HCT116 (cell line): ENCODE measurements around the gene B4GALNT3. TPM values are rescaled to one million over a fixed set of nuclear protein-coding genes. Genes with fewer than 3 reads are reported as not detected.

Experiments used
- ATAC-seq: fragments of 200-7000 bp; cut with Tn5 transposase; 2 replicates; pipeline ENCODE4 v1.9.1; 2020; ENCODE audit warnings: mild to moderate bottlenecking, moderate library complexity
- BruUV-seq: library from RNA; stranded (reverse); fragments of 400-500 nt; replicated peaks from 2 replicates; lab custom pipeline; 2021; lab: Mats Ljungman, UMichigan
- CTCF ChIA-PET: fragments of 300-600 bp; sonication (Branson Sonifier 250); formaldehyde crosslinking; loops from one replicate; lab custom pipeline; 2021; ENCODE audit warnings: antibody characterized with exemption; lab: Charles Lee
- POLR2A ChIA-PET: fragments of 300-600, 350-600 bp; sonication (Branson Sonifier 250); formaldehyde crosslinking; loops from one replicate; lab custom pipeline; 2021; ENCODE audit warnings: antibody characterized with exemption; lab: Charles Lee
- RAD21 ChIA-PET, 2 experiments: fragments of 300-600 bp; sonication (Branson Sonifier 250); formaldehyde crosslinking; loops; one replicate each; lab custom pipeline; 2023; ENCODE audit warnings: low total read pairs in 2 of 2; ENCODE audit not compliant: uncharacterized antibody in 2 of 2, unreplicated experiment in 2 of 2, low non-redundant PET in 1 of 2; lab: Charles Lee
- DNase-seq: peaks from one replicate; pipeline ENCODE4 v3.0.0-alpha.2; 2010; ENCODE audit warnings: low read depth, low spot score
- H2AFZ ChIP-seq: fragments of 200-600 bp; shearing (Covaris generic), sonication (generic); 2 replicates; pipeline ENCODE4 v1.6.1; 2017; ENCODE audit warnings: low read depth, mixed run types, mixed read lengths, antibody characterized with exemption, low read length; ENCODE audit not compliant: poor library complexity, severe bottlenecking
- H3K27ac ChIP-seq: 2 replicates; pipeline ENCODE4 v1.5.1; 2012; ENCODE audit warnings: low read depth, low read length
- H3K27me3 ChIP-seq: fragments of 200-600 bp; sonication (generic); 2 replicates; pipeline ENCODE4 v1.6.1; 2016; ENCODE audit warnings: mixed run types, low read length, mixed read lengths; ENCODE audit not compliant: insufficient read depth
- H3K36me3 ChIP-seq, 2 experiments: fragments of 200-500 bp in 1 of 2; fragments of 200-600 bp in 1 of 2; sonication (Bioruptor generic) in 1 of 2; sonication (generic) in 1 of 2; 2 replicates each; pipeline versions ENCODE4 v1.5.1 to v1.6.1; 2014 to 2016; ENCODE audit warnings: low read length in 2 of 2, inconsistent platforms in 1 of 2, mixed read lengths in 1 of 2, mixed run types in 1 of 2; ENCODE audit not compliant: insufficient read depth in 2 of 2, control insufficient read depth in 1 of 2
- H3K4me1 ChIP-seq, 2 experiments: fragments of 200-600 bp in 1 of 2; sonication (generic) in 1 of 2; 2 replicates each; pipeline versions ENCODE4 v1.5.1 to v1.6.1; 2012 to 2017; ENCODE audit warnings: low read length in 2 of 2, inconsistent platforms in 1 of 2, mild to moderate bottlenecking in 1 of 2, mixed read lengths in 1 of 2, mixed run types in 1 of 2, moderate library complexity in 1 of 2; ENCODE audit not compliant: insufficient read depth in 2 of 2, control insufficient read depth in 1 of 2
- H3K4me2 ChIP-seq: fragments of 200-600 bp; sonication (generic); 2 replicates; pipeline ENCODE4 v1.6.1; 2017; ENCODE audit warnings: mixed run types, low read length, mixed read lengths
- H3K4me3 ChIP-seq, 2 experiments: fragments of 200-600 bp in 1 of 2; sonication (generic) in 1 of 2; replicated peaks in 1 of 2; 2 replicates each; pipeline ENCODE4 v1.5.1; 2011 to 2016; ENCODE audit warnings: low read length in 2 of 2, control low read depth in 1 of 2, low read depth in 1 of 2, mild to moderate bottlenecking in 1 of 2, mixed read lengths in 1 of 2, mixed run types in 1 of 2
- H3K79me2 ChIP-seq: fragments of 200-600 bp; sonication (generic); 2 replicates; pipeline ENCODE4 v1.6.1; 2017; ENCODE audit warnings: mild to moderate bottlenecking, mixed run types, low read length, moderate library complexity, mixed read lengths; ENCODE audit not compliant: insufficient read depth
- H3K9ac ChIP-seq: fragments of 200-600 bp; sonication (generic); 2 replicates; pipeline ENCODE4 v1.6.1; 2016; ENCODE audit warnings: low read length, mixed read lengths
- H3K9me2 ChIP-seq: fragments of 200-600 bp; sonication (generic), shearing (Covaris generic); 2 replicates; pipeline ENCODE4 v1.6.1; 2017; ENCODE audit warnings: mixed run types, mild to moderate bottlenecking, moderate library complexity; ENCODE audit not compliant: insufficient read depth
- H3K9me3 ChIP-seq, 2 experiments: fragments of 200-500 bp in 1 of 2; fragments of 200-600 bp in 1 of 2; sonication (Bioruptor generic) in 1 of 2; sonication (generic) in 1 of 2; 2 replicates each; pipeline ENCODE4 v1.6.1; 2014 to 2017; ENCODE audit warnings: low read length in 2 of 2, mixed read lengths in 2 of 2, inconsistent platforms in 1 of 2, low read depth in 1 of 2, mild to moderate bottlenecking in 1 of 2, mixed run types in 1 of 2, moderate library complexity in 1 of 2; ENCODE audit not compliant: control insufficient read depth in 1 of 2, insufficient read depth in 1 of 2
- H4K20me1 ChIP-seq: fragments of 200-600 bp; sonication (generic), shearing (Covaris generic); 2 replicates; pipeline ENCODE4 v1.6.1; 2017; ENCODE audit warnings: mixed run types, mild to moderate bottlenecking, moderate library complexity; ENCODE audit not compliant: insufficient read depth
- CEBPB ChIP-seq: IDR thresholded peaks from 2 replicates; pipeline ENCODE4 v1.6.1; 2012; ENCODE audit warnings: low read depth
- CTCF ChIP-seq, 3 experiments: fragments of 200-600 bp in 1 of 3; sonication (generic) in 1 of 3; IDR thresholded peaks in 2 of 3; conservative IDR thresholded peaks in 1 of 3; 2 replicates each; pipeline ENCODE4 v1.5.1; 2012 to 2017; ENCODE audit warnings: low read depth in 2 of 3, low read length in 2 of 3, antibody characterized with exemption in 1 of 3, borderline replicate concordance in 1 of 3, control low read depth in 1 of 3, mild to moderate bottlenecking in 1 of 3, mixed read lengths in 1 of 3, mixed run types in 1 of 3, moderate library complexity in 1 of 3; ENCODE audit not compliant: insufficient read depth in 1 of 3
- EGR1 ChIP-seq: IDR thresholded peaks from 2 replicates; pipeline ENCODE4 v1.6.1; 2012; ENCODE audit warnings: low read depth
- ELF1 ChIP-seq: IDR thresholded peaks from 2 replicates; pipeline ENCODE4 v1.6.1; 2012; ENCODE audit warnings: low read depth, borderline replicate concordance
- EZH2 ChIP-seq: fragments of 200-600 bp; sonication (generic); IDR thresholded peaks from 2 replicates; pipeline ENCODE4 v1.6.1; 2017; ENCODE audit warnings: antibody characterized with exemption, mixed run types
- EZH2phosphoT487 ChIP-seq: fragments of 200-600 bp; IDR thresholded peaks from 2 replicates; pipeline ENCODE4 v1.6.1; 2018; ENCODE audit warnings: antibody characterized with exemption, borderline replicate concordance
- FOSL1 ChIP-seq: IDR thresholded peaks from 2 replicates; pipeline ENCODE4 v1.6.1; 2012; ENCODE audit warnings: low read depth
- JUND ChIP-seq: IDR thresholded peaks from 2 replicates; pipeline ENCODE4 v1.6.1; 2012
- POLR2A ChIP-seq: IDR thresholded peaks from 2 replicates; pipeline ENCODE4 v1.7.0; 2011; ENCODE audit warnings: borderline replicate concordance; ENCODE audit not compliant: insufficient read depth, insufficient read length; ENCODE audit errors: extremely low read depth
- POLR2AphosphoS5 ChIP-seq: IDR thresholded peaks from 2 replicates; pipeline ENCODE4 v1.6.1; 2011; ENCODE audit warnings: mild to moderate bottlenecking, low read depth, low read length, moderate library complexity
- RAD21 ChIP-seq: IDR thresholded peaks from 2 replicates; pipeline ENCODE4 v1.6.1; 2012; ENCODE audit warnings: low read depth, mild to moderate bottlenecking
- SIN3A ChIP-seq: IDR thresholded peaks from 2 replicates; pipeline ENCODE4 v1.6.1; 2012; ENCODE audit warnings: low read depth
- SP1 ChIP-seq: IDR thresholded peaks from 2 replicates; pipeline ENCODE4 v1.6.1; 2012; ENCODE audit warnings: low read depth
- SRF ChIP-seq: IDR thresholded peaks from 2 replicates; pipeline ENCODE4 v1.6.1; 2012; ENCODE audit warnings: low read depth
- TCF7L2 ChIP-seq: IDR thresholded peaks from 2 replicates; pipeline ENCODE4 v1.7.0; 2011; ENCODE audit warnings: borderline replicate concordance, inconsistent platforms; ENCODE audit not compliant: insufficient read depth, insufficient read length; ENCODE audit errors: extremely low read depth
- YY1 ChIP-seq: IDR thresholded peaks from 2 replicates; pipeline ENCODE4 v1.6.1; 2011; ENCODE audit warnings: low read length, low read depth, moderate library complexity, mild to moderate bottlenecking; ENCODE audit not compliant: insufficient replicate concordance; ENCODE audit errors: extremely low read depth
- ZFX ChIP-seq: fragments of 450-650 bp; IDR thresholded peaks from 2 replicates; pipeline ENCODE4 v1.6.1; 2017
- ZNF274 ChIP-seq: fragments of 200-500 bp; sonication (Bioruptor generic); IDR thresholded peaks from 2 replicates; pipeline ENCODE4 v1.6.1; 2014; ENCODE audit warnings: mild to moderate bottlenecking, low read depth, low read length, inconsistent platforms
- intact Hi-C: fragments of 100-400 bp; cut with micrococcal nuclease; formaldehyde crosslinking; loops from 2 replicates; pipeline ENCODE4 v1.10.0; 2022
- total RNA-seq: library from RNA; stranded (reverse); gene quantifications from one replicate; pipeline ENCODE4 v1.2.1, GENCODE V29; 2021; ENCODE audit not compliant: unreplicated experiment
- TF ChIP-seq, protein P1 (sequence below): IDR thresholded peaks from 2 replicates; pipeline ENCODE4 v1.6.1; 2011; ENCODE audit warnings: mild to moderate bottlenecking, low read length, moderate library complexity; ENCODE audit not compliant: insufficient replicate concordance; ENCODE audit errors: extremely low read depth
- TF ChIP-seq, protein P2 (sequence below): IDR thresholded peaks from 2 replicates; pipeline ENCODE4 v1.6.1; 2012

Gene B4GALNT3
- total RNA-seq, 1 experiment from 2014 or later: 18.2 TPM

DNA sequence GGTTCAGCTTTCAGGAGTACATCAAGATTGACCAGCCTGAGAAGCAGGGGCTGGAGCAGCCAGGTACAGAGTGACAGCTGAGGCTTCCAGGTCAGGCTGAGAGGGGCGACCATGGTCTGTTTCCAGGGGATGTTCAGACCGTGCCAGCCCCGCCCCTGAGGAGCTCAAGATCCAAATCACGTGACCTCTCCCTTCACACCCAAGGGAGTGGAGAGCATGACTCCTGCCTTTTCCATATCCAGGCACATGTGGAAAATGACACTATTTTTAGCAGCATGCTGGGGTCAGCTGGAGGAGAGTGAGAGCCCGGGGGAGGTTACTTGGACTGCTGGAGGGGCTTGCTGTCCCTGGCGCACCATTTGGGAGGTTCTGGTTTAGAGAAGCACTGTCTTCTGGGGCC lies 92.7 kb downstream of the B4GALNT3 start:
- H3K4me1 ChIP-seq: no peaks in the 10 kb centered on the region
- no peak overlapping the region for H2AFZ ChIP-seq
- ChIA-PET RAD21 (no interaction called here), CTCF (no interaction called here), POLR2A (no interaction called here)
- no peak for ATAC-seq
- H3K79me2 ChIP-seq: no peaks in the 10 kb centered on the region
- H3K27ac ChIP-seq: no peak overlapping the region
- H3K4me2 ChIP-seq: no peak overlapping the region
- no peaks in the 10 kb centered on the region for H4K20me1 ChIP-seq
- DNase-seq: no peak
- H3K9ac ChIP-seq: no peak overlapping the region
- intact Hi-C loops: no loop called here
- H3K27me3 ChIP-seq: no peaks in the 10 kb centered on the region
- no TSS peak for BruUV-seq
- H3K9me2 ChIP-seq: no peaks in the 10 kb centered on the region
- no peaks in the 10 kb centered on the region for H3K9me3 ChIP-seq
- H3K36me3 ChIP-seq: no peaks in the 10 kb centered on the region
- TF ChIP-seq YY1: no peak
- no peak for TF ChIP-seq EZH2
- no peak for TF ChIP-seq ELF1
- no peak for TF ChIP-seq SP1
- TF ChIP-seq ZNF274: no peak
- no peak for TF ChIP-seq RAD21
- no peak for TF ChIP-seq ZFX
- TF ChIP-seq JUND: no peak
- no peak for TF ChIP-seq EZH2phosphoT487
- TF ChIP-seq POLR2A: no peak
- no peak for TF ChIP-seq EGR1
- no peak for TF ChIP-seq TCF7L2
- no peak for TF ChIP-seq CTCF (IDR thresholded peaks at IDR 0.05 in 2 of 3, conservative IDR thresholded peaks at IDR 0.05 in 1 of 3; ENCODE audit: borderline replicate concordance in 1 of 3, insufficient read depth in 1 of 3, low read depth in 2 of 3, low read length in 2 of 3)
- TF ChIP-seq CEBPB: no peak
- no peak for TF ChIP-seq SRF
- TF ChIP-seq FOSL1: no peak
- TF ChIP-seq POLR2AphosphoS5: no peak
- TF ChIP-seq, protein P1, sequence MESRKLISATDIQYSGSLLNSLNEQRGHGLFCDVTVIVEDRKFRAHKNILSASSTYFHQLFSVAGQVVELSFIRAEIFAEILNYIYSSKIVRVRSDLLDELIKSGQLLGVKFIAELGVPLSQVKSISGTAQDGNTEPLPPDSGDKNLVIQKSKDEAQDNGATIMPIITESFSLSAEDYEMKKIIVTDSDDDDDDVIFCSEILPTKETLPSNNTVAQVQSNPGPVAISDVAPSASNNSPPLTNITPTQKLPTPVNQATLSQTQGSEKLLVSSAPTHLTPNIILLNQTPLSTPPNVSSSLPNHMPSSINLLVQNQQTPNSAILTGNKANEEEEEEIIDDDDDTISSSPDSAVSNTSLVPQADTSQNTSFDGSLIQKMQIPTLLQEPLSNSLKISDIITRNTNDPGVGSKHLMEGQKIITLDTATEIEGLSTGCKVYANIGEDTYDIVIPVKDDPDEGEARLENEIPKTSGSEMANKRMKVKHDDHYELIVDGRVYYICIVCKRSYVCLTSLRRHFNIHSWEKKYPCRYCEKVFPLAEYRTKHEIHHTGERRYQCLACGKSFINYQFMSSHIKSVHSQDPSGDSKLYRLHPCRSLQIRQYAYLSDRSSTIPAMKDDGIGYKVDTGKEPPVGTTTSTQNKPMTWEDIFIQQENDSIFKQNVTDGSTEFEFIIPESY: no peak
- no peak for TF ChIP-seq SIN3A
- TF ChIP-seq, protein P2, sequence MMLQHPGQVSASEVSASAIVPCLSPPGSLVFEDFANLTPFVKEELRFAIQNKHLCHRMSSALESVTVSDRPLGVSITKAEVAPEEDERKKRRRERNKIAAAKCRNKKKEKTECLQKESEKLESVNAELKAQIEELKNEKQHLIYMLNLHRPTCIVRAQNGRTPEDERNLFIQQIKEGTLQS: no peak
- no peak overlapping the region for H3K4me3 ChIP-seq
